Activated CD4-positive, alpha-beta T cell treated with anti-CD3 and anti-CD28 coated beads for 1 hour (primary cell): ENCODE measurements around the gene ABL1.
"Not testable (repeated sequence)": the region's sequence is repeated elsewhere in the genome, so short reads cannot be mapped to it uniquely, and the experiment has no call there.

Experiments used
- DNase-seq: peaks from one replicate; pipeline ENCODE4 v3.0.0-alpha.2; 2020

Gene ABL1

GRCh38 chr9:130905125-130905901, 70.3 kb downstream of the ABL1 start:
- no peak for DNase-seq

GRCh38 chr9:130905902-130906734, 71.1 kb downstream of the ABL1 start:
- no peak for DNase-seq

GRCh38 chr9:130906735-130907416, 71.8 kb downstream of the ABL1 start:
- no peak for DNase-seq

- DNase-seq = no peak
Measured at GRCh38 chr9:130908146-130908877, 73.3 kb downstream of the ABL1 start.

- no peak for DNase-seq
Measured at GRCh38 chr9:130908878-130909355, 73.9 kb downstream of the ABL1 start.

- not testable (repeated sequence) for DNase-seq
Measured at GRCh38 chr9:130910041-130910440, 75.0 kb downstream of the ABL1 start.

GRCh38 chr9:130910670-130911069, 75.6 kb downstream of the ABL1 start:
- not testable (repeated sequence) for DNase-seq

- no peak for DNase-seq
Measured at GRCh38 chr9:130911254-130912049, 76.4 kb downstream of the ABL1 start.

- no peak for DNase-seq
Measured at GRCh38 chr9:130912932-130913598, 78.0 kb downstream of the ABL1 start.

GRCh38 chr9:130913599-130914416, 78.8 kb downstream of the ABL1 start:
- DNase-seq = no peak

GRCh38 chr9:130914417-130915095, 79.5 kb downstream of the ABL1 start:
- no peak for DNase-seq

- no peak for DNase-seq
Measured at GRCh38 chr9:130915096-130915447, 80.0 kb downstream of the ABL1 start.

GRCh38 chr9:130917168-130917960, 82.3 kb downstream of the ABL1 start:
- no peak for DNase-seq

- no peak for DNase-seq
Measured at GRCh38 chr9:130918101-130918825, 83.2 kb downstream of the ABL1 start.

- no peak for DNase-seq
Measured at GRCh38 chr9:130918826-130919558, 83.9 kb downstream of the ABL1 start.

- DNase-seq = no peak
Measured at GRCh38 chr9:130919559-130920145, 84.6 kb downstream of the ABL1 start.

GRCh38 chr9:130920233-130920632, 85.2 kb downstream of the ABL1 start:
- no peak for DNase-seq
